ENCODE data around the gene MSRB2. TPM values are rescaled to one million over a fixed set of nuclear protein-coding genes. Genes with fewer than 3 reads are reported as not detected.

Gene MSRB2
- total and polyA plus RNA-seq, 2 of the 4 experiments (the other 2 are of a cell fraction), result 10.6 to 20.1 TPM

DNA sequence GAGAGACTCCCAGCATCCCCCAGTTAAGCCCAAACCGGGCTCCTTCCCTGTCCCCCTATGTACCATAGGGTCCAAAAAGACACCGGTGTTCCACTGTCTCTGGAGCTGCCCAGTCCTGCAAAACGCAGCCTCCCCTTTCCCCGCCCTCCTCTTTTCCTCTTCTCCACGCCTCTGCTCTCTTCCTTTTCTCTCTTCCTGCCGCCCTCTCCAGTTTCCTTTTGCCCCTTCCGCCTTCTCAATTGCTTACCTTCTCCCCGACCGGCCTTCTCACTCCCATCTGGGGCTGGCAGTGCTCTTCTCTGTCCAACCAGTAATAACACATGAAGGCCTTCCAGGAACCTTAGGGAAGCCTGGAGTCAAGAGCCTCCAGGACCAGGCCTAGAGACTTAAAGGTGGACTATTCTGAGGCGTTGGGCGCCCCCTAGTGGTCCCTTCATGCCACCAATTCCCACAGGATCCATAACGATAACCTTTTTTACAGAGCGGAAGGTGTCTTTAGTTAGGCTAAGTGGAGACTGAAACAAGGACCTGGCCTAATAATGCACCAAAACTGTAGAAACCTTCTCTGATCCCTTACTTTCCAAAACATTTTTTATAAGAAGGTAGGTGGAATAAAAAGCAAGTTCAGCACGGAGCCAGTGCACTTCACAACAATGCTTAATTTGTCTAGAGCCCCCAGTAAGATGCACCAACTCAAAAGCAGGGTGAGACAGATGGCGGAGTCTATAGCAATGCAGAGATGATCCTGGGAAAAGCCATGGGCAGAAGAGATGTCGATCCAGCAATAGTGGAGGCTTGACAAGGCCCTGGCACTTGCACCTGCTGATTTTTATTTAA lies 27.2 kb upstream of the MSRB2 start:
- no peaks in the 10 kb centered on the region for H4K20me1 ChIP-seq (ENCODE audit: insufficient read depth, low read length)
- no peak overlapping the region for H3K4me2 ChIP-seq (ENCODE audit: low read depth, low read length)
- ATAC-seq (ENCODE audit: low read depth) (peak; percentile 84), DNase-seq (peak; percentile 63)
- no peak overlapping the region for H3K56ac ChIP-seq (ENCODE audit: extremely low read depth, insufficient read depth, low read length)
- H3K4me3 ChIP-seq (ENCODE audit: insufficient read depth, low read depth, low read length), result no peak overlapping the region
- ChIA-PET CTCF (interaction anchor here (1.2 kb wide), 1 partner anchor 9 kb away, joined by 3 read pairs; no protein-coding TSS in a partner anchor), POLR2A (ENCODE audit: unreplicated experiment) (no interaction called here)
- WGBS, 2 experiments (ENCODE audit: extremely low coverage in 2 of 2, insufficient read length in 1 of 2), result 72% methylated on average over 6 of the region's 16 CpGs; no CpG with 5 or more reads in 1 of the 2 experiments
- no peak overlapping the region for H2AK5ac ChIP-seq (ENCODE audit: low read depth, low read length)
- no peak overlapping the region for H2BK15ac ChIP-seq (ENCODE audit: low read depth, low read length)
- H3K27me3 ChIP-seq (ENCODE audit: control insufficient read depth, insufficient read depth, low read length), result peaks cover 6% of the 10 kb centered on the region
- dilution Hi-C loops (cut with HindIII; ENCODE audit: low sequenced_read_pairs, unreplicated experiment) (no loop called here), intact Hi-C loops (cut with micrococcal nuclease) (loop anchor here (1.0 to 5.0 kb wide), 3 partner anchors 77 to 1991 kb away; partner anchors contain the start of gene DNAJC1), in situ Hi-C loops (cut with MboI; ENCODE audit: low sequenced_read_pairs) (no loop called here)
- no peak overlapping the region for H3K4ac ChIP-seq (ENCODE audit: low read depth, low read length)
- no peak overlapping the region for H3K9ac ChIP-seq (ENCODE audit: low read depth, low read length)
- no peak overlapping the region for H2BK5ac ChIP-seq (ENCODE audit: low read depth, low read length, poor library complexity, severe bottlenecking)
- no peak overlapping the region for H4K91ac ChIP-seq (ENCODE audit: insufficient read depth, low read depth, low read length)
- no peak overlapping the region for H3K18ac ChIP-seq (ENCODE audit: low read depth, low read length)
- no peak overlapping the region for H4K8ac ChIP-seq (ENCODE audit: low read depth in 2 of 2, low read length in 2 of 2)
- H4K5ac ChIP-seq (ENCODE audit: low read depth, low read length), result no peak overlapping the region
- no peak overlapping the region for H2AK9ac ChIP-seq (replicated peaks; ENCODE audit: low read depth, low read length, poor library complexity)
- no TSS peak for BruUV-seq (replicated peaks)
- peak overlapping the region; percentile 70 for H2AFZ ChIP-seq (replicated peaks; ENCODE audit: low read length, poor library complexity)
- TF ChIP-seq, protein P1, sequence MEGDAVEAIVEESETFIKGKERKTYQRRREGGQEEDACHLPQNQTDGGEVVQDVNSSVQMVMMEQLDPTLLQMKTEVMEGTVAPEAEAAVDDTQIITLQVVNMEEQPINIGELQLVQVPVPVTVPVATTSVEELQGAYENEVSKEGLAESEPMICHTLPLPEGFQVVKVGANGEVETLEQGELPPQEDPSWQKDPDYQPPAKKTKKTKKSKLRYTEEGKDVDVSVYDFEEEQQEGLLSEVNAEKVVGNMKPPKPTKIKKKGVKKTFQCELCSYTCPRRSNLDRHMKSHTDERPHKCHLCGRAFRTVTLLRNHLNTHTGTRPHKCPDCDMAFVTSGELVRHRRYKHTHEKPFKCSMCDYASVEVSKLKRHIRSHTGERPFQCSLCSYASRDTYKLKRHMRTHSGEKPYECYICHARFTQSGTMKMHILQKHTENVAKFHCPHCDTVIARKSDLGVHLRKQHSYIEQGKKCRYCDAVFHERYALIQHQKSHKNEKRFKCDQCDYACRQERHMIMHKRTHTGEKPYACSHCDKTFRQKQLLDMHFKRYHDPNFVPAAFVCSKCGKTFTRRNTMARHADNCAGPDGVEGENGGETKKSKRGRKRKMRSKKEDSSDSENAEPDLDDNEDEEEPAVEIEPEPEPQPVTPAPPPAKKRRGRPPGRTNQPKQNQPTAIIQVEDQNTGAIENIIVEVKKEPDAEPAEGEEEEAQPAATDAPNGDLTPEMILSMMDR (conservative IDR thresholded peaks at IDR 0.05; ENCODE audit: low read depth, low read length), result peak; percentile 72
- TF ChIP-seq BHLHE40 (IDR thresholded peaks at IDR 0.05; ENCODE audit: low read depth, low read length) (no peak), SMC3 (IDR thresholded peaks at IDR 0.05; ENCODE audit: low read depth, low read length) (peak; percentile 53), RFX5 (IDR thresholded peaks at IDR 0.05; ENCODE audit: low read depth, low read length) (no peak), RAD21 (IDR thresholded peaks at IDR 0.05; ENCODE audit: low read length) (peak; percentile 67), RCOR1 (IDR thresholded peaks at IDR 0.05; ENCODE audit: insufficient replicate concordance, low read length) (no peak)
- no peaks in the 10 kb centered on the region for H3K9me1 ChIP-seq (ENCODE audit: insufficient read depth, low read length)
- H3K36me3 ChIP-seq (ENCODE audit: control insufficient read depth, insufficient read depth, low read length), result no peaks in the 10 kb centered on the region
- no peak overlapping the region for H3K14ac ChIP-seq (replicated peaks; ENCODE audit: low read depth, low read length)
- no peak overlapping the region for H3K27ac ChIP-seq (ENCODE audit: insufficient read depth, low read length)
- H2BK20ac ChIP-seq (ENCODE audit: low read depth, low read length), result no peak overlapping the region
- no peak overlapping the region for H3K23ac ChIP-seq (ENCODE audit: low read depth, low read length)
- H3K4me1 ChIP-seq (ENCODE audit: control insufficient read depth, insufficient read depth, low read length), result no peaks in the 10 kb centered on the region
- H3K9me3 ChIP-seq (ENCODE audit: control insufficient read depth, insufficient read depth, low read length), result no peaks in the 10 kb centered on the region
- no peaks in the 10 kb centered on the region for H3K79me1 ChIP-seq (ENCODE audit: low read depth in 1 of 2, low read length in 2 of 2)
- no peak overlapping the region for H2BK120ac ChIP-seq (ENCODE audit: low read depth, low read length)
